ENCODE results near the gene KRTAP4-6. TPM values are rescaled to one million over a fixed set of nuclear protein-coding genes. Genes with fewer than 3 reads are reported as not detected.

The KRTAP4-6 gene
- total and polyA plus RNA-seq, 4 donors = not detected

DNA sequence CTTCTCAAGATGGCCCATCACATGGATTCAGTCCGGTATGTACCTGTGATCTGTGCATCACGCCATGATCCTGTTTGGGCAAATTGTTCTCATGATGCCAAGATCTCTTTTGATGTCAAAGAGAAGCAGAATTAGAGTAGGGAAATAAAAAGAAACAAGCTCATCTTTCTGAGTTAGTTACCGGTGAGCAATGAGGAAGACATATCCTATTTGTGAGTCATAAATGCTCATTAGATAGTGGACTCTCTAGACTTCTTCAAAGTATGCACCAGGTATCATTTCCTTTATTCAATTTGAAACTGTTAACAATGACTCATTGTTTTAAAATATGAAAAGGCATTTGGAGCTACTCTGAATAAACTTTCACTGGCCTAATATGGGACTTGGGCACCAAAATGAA lies 8.4 kb downstream of the KRTAP4-6 start:
- no peak overlapping the region for H3K27ac ChIP-seq (ENCODE audit: low read depth in 1 of 2, low read length in 2 of 2)
- peaks cover 0 to 2% (median 0%) of the 10 kb centered on the region in 4 donors for H3K27me3 ChIP-seq (ENCODE audit: control insufficient read depth in 4 of 4, insufficient read depth in 4 of 4, low read length in 3 of 4)
- H3K4me3 ChIP-seq (ENCODE audit: low read depth in 1 of 3, low read length in 3 of 3) = no peak overlapping the region
- H3K4me1 ChIP-seq (ENCODE audit: control insufficient read depth in 4 of 4, insufficient read depth in 4 of 4, low read length in 3 of 4) = no peaks in the 10 kb centered on the region
- H3K9ac ChIP-seq (ENCODE audit: low read depth in 1 of 2, low read length in 2 of 2) = no peak overlapping the region
- no peak for DNase-seq (ENCODE audit: low spot score)
- H3K9me3 ChIP-seq (ENCODE audit: control insufficient read depth in 4 of 4, low read length in 3 of 4) = no peaks in the 10 kb centered on the region
- no peak for TF ChIP-seq NR2F2 (IDR thresholded peaks at IDR 0.05)
- TF ChIP-seq RAD21 (IDR thresholded peaks at IDR 0.05) = no peak
- TF ChIP-seq, protein P1, sequence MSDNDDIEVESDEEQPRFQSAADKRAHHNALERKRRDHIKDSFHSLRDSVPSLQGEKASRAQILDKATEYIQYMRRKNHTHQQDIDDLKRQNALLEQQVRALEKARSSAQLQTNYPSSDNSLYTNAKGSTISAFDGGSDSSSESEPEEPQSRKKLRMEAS (IDR thresholded peaks at IDR 0.05) = no peak
- TF ChIP-seq, protein P2, sequence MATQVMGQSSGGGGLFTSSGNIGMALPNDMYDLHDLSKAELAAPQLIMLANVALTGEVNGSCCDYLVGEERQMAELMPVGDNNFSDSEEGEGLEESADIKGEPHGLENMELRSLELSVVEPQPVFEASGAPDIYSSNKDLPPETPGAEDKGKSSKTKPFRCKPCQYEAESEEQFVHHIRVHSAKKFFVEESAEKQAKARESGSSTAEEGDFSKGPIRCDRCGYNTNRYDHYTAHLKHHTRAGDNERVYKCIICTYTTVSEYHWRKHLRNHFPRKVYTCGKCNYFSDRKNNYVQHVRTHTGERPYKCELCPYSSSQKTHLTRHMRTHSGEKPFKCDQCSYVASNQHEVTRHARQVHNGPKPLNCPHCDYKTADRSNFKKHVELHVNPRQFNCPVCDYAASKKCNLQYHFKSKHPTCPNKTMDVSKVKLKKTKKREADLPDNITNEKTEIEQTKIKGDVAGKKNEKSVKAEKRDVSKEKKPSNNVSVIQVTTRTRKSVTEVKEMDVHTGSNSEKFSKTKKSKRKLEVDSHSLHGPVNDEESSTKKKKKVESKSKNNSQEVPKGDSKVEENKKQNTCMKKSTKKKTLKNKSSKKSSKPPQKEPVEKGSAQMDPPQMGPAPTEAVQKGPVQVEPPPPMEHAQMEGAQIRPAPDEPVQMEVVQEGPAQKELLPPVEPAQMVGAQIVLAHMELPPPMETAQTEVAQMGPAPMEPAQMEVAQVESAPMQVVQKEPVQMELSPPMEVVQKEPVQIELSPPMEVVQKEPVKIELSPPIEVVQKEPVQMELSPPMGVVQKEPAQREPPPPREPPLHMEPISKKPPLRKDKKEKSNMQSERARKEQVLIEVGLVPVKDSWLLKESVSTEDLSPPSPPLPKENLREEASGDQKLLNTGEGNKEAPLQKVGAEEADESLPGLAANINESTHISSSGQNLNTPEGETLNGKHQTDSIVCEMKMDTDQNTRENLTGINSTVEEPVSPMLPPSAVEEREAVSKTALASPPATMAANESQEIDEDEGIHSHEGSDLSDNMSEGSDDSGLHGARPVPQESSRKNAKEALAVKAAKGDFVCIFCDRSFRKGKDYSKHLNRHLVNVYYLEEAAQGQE (IDR thresholded peaks at IDR 0.05) = no peak
- TF ChIP-seq YY1 (IDR thresholded peaks at IDR 0.05) = no peak
- TF ChIP-seq TAF1 (conservative IDR thresholded peaks at IDR 0.05) = no peak
- TF ChIP-seq, protein P3, sequence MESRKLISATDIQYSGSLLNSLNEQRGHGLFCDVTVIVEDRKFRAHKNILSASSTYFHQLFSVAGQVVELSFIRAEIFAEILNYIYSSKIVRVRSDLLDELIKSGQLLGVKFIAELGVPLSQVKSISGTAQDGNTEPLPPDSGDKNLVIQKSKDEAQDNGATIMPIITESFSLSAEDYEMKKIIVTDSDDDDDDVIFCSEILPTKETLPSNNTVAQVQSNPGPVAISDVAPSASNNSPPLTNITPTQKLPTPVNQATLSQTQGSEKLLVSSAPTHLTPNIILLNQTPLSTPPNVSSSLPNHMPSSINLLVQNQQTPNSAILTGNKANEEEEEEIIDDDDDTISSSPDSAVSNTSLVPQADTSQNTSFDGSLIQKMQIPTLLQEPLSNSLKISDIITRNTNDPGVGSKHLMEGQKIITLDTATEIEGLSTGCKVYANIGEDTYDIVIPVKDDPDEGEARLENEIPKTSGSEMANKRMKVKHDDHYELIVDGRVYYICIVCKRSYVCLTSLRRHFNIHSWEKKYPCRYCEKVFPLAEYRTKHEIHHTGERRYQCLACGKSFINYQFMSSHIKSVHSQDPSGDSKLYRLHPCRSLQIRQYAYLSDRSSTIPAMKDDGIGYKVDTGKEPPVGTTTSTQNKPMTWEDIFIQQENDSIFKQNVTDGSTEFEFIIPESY (IDR thresholded peaks at IDR 0.05) = no peak
- TF ChIP-seq EGR1 (IDR thresholded peaks at IDR 0.05; ENCODE audit: low read depth in 2 of 2) = no peak
- no peak for TF ChIP-seq FOXA2 (IDR thresholded peaks at IDR 0.05)
- TF ChIP-seq GABPA (IDR thresholded peaks at IDR 0.05 in 1 of 2, conservative IDR thresholded peaks at IDR 0.05 in 1 of 2) = no peak
- TF ChIP-seq HNF4A (conservative IDR thresholded peaks at IDR 0.05) = no peak
- TF ChIP-seq, protein P4, sequence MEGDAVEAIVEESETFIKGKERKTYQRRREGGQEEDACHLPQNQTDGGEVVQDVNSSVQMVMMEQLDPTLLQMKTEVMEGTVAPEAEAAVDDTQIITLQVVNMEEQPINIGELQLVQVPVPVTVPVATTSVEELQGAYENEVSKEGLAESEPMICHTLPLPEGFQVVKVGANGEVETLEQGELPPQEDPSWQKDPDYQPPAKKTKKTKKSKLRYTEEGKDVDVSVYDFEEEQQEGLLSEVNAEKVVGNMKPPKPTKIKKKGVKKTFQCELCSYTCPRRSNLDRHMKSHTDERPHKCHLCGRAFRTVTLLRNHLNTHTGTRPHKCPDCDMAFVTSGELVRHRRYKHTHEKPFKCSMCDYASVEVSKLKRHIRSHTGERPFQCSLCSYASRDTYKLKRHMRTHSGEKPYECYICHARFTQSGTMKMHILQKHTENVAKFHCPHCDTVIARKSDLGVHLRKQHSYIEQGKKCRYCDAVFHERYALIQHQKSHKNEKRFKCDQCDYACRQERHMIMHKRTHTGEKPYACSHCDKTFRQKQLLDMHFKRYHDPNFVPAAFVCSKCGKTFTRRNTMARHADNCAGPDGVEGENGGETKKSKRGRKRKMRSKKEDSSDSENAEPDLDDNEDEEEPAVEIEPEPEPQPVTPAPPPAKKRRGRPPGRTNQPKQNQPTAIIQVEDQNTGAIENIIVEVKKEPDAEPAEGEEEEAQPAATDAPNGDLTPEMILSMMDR (IDR thresholded peaks at IDR 0.05; ENCODE audit: low read depth, low read length, missing input control) = no peak
- TF ChIP-seq SP1 (IDR thresholded peaks at IDR 0.05) = no peak
- no peak for TF ChIP-seq RXRA (IDR thresholded peaks at IDR 0.05)
- TF ChIP-seq HNF4G (IDR thresholded peaks at IDR 0.05) = no peak
- TF ChIP-seq FOXA1 (IDR thresholded peaks at IDR 0.05) = no peak
- TF ChIP-seq, protein P5, sequence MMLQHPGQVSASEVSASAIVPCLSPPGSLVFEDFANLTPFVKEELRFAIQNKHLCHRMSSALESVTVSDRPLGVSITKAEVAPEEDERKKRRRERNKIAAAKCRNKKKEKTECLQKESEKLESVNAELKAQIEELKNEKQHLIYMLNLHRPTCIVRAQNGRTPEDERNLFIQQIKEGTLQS (IDR thresholded peaks at IDR 0.05) = no peak
- WGBS = 83% methylated on average over 3 of the region's 3 CpGs
- no peaks in the 10 kb centered on the region for H3K36me3 ChIP-seq (ENCODE audit: control insufficient read depth in 4 of 4, insufficient read depth in 3 of 4, low read depth in 1 of 4, low read length in 3 of 4)

DNA sequence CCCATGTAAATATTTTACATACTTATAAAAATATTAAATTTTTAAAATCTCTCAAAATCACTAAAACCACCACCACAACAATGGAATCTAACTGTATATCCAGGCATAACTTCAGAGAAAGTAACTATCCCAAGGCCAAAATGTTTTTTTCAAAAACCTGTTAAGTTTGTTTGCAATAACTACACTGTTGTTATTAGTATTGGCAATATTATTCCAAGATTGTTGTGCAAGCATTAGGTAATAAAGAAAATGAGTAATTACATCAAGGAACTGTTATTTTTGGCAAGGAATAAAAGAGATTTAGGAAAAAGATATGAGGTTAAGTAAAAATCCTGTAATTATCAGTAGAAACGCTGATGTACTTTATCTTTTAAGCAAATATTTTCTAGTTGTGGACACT lies 13.0 kb downstream of the KRTAP4-6 start:
- no peaks in the 10 kb centered on the region for H3K27me3 ChIP-seq (ENCODE audit: control insufficient read depth in 4 of 4, insufficient read depth in 4 of 4, low read length in 3 of 4)
- DNase-seq (ENCODE audit: low spot score) = no peak
- TF ChIP-seq, protein P5 (IDR thresholded peaks at IDR 0.05) = no peak
- TF ChIP-seq YY1 (IDR thresholded peaks at IDR 0.05) (no peak), TAF1 (conservative IDR thresholded peaks at IDR 0.05) (no peak), NR2F2 (IDR thresholded peaks at IDR 0.05) (no peak), EGR1 (IDR thresholded peaks at IDR 0.05; ENCODE audit: low read depth in 2 of 2) (no peak), HNF4A (conservative IDR thresholded peaks at IDR 0.05) (no peak), RAD21 (IDR thresholded peaks at IDR 0.05) (no peak), HNF4G (IDR thresholded peaks at IDR 0.05) (no peak), RXRA (IDR thresholded peaks at IDR 0.05) (no peak)
- TF ChIP-seq, protein P4 (IDR thresholded peaks at IDR 0.05; ENCODE audit: low read depth, low read length, missing input control) = no peak
- TF ChIP-seq, protein P2 (IDR thresholded peaks at IDR 0.05) = no peak
- H3K36me3 ChIP-seq (ENCODE audit: control insufficient read depth in 4 of 4, insufficient read depth in 3 of 4, low read depth in 1 of 4, low read length in 3 of 4) = no peaks in the 10 kb centered on the region
- H3K9ac ChIP-seq (ENCODE audit: low read depth in 1 of 2, low read length in 2 of 2) = no peak overlapping the region
- H3K27ac ChIP-seq (ENCODE audit: low read depth in 1 of 2, low read length in 2 of 2) = no peak overlapping the region
- H3K4me3 ChIP-seq (ENCODE audit: low read depth in 1 of 3, low read length in 3 of 3) = no peak overlapping the region
- H3K9me3 ChIP-seq (ENCODE audit: control insufficient read depth in 4 of 4, low read length in 3 of 4) = no peaks in the 10 kb centered on the region
- 57% methylated on average over 1 of the region's 1 CpG for WGBS
- no peaks in the 10 kb centered on the region for H3K4me1 ChIP-seq (ENCODE audit: control insufficient read depth in 4 of 4, insufficient read depth in 4 of 4, low read length in 3 of 4)

Data from liver (tissue), 9 donors.